NCI-H82 (cell line): ENCODE data around the gene CUL4A.
"Not testable (repeated sequence)": the region's sequence is repeated elsewhere in the genome, so short reads cannot be mapped to it uniquely, and the experiment has no call there.

Source experiments
- DNase-seq: peaks from one replicate; lab custom pipeline; 2025; lab: John Stamatoyannopoulos, UW

Gene CUL4A

DNA sequence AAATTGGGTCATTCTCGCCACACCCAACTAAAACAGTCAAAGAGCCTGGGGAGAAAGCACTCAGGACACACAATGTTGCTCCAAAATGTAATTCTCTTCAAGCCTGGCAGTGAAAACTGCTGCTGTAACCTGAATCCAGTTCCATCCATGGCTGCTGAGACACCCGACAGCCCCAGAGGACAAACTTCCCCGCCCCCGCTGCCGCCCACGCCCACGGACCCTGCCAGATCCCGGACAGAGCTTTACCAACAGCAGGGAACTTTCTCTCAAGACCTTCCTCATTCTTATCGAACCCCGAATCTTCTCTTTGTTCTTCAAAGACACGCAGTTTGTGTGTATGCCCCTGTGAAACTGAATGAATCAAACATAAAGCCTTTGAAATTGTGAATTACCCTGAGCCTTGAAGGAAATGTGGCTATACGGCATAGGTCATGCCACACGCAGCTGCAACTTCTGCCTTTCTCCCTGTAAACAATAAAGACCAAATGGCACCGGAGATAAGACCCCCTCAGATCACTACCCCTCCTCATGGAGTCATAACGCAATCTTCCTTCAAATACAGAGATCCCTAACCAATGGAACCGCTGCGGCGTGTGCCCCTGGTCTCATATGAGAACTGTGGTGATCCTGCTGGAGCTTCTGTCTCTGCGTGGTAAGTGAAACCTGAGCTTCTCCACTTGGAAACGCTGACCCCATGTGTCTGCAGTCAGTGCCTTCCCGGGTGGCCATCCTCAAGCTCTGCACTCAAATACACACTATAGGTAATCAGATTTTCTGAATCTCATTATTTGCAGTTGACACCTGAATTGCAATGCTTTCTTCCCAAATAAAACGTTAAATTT lies 82.8 kb downstream of the CUL4A start:
- DNase-seq: no peak

GRCh38 chr13:113293686-113294085 lies 84.3 kb downstream of the CUL4A start:
- no peak for DNase-seq

DNA sequence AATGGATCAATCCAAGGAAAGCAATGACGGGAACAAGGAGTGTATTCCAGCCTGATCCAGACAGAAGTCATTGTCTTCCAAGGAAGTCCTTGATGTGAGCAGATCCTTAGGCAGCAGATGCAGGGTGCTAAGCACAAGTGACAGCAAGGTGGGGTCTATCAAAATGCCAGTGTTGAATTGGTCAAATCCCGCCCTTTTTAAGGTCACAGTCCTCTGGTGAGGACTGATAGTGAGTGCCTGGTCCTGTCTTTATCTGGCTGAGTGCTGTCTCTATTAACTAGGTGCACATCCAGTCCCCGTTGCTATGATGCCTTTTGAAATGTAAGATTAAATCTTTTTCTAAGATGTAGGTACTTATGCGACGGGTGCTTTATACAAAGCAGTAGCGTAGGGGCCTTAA lies 86.4 kb downstream of the CUL4A start:
- no peak for DNase-seq

DNA sequence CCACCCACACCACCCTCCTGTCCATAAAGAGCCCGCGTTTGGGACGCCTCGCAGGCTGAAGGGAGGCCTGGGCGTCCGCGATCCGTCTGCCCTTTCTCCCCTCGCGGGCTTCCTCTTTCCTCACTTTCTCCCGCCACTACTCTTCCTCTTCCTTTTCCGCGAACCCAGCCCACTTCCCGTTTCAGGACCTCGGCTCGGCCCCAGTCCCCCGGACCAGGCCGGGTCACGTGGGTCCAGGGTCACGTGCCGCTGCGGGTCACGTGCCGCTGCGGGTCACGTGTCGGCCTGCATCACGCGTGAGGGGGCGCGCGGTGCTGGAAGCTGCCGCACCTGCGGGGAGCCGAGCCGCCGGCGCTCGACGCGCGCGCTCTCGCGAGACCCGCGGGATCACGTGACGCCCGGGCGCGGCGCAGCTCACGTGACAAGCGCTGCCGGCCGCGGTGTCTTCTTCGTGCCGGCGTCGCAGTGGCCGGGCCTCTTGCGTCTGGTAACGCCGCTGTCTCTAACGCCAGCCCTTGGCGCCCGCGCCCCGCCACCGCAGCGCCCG lies 87.5 kb downstream of the CUL4A start, which contains the start of gene LAMP1:
Gene LAMP1, plus strand, starts transcription at position 417 of the 547 bp plus-strand sequence. CDS start 196 bp downstream, outside the sequence.
- peak; percentile 98 for DNase-seq

GRCh38 chr13:113297370-113298042 lies 88.1 kb downstream of the CUL4A start:
- no peak for DNase-seq

DNA sequence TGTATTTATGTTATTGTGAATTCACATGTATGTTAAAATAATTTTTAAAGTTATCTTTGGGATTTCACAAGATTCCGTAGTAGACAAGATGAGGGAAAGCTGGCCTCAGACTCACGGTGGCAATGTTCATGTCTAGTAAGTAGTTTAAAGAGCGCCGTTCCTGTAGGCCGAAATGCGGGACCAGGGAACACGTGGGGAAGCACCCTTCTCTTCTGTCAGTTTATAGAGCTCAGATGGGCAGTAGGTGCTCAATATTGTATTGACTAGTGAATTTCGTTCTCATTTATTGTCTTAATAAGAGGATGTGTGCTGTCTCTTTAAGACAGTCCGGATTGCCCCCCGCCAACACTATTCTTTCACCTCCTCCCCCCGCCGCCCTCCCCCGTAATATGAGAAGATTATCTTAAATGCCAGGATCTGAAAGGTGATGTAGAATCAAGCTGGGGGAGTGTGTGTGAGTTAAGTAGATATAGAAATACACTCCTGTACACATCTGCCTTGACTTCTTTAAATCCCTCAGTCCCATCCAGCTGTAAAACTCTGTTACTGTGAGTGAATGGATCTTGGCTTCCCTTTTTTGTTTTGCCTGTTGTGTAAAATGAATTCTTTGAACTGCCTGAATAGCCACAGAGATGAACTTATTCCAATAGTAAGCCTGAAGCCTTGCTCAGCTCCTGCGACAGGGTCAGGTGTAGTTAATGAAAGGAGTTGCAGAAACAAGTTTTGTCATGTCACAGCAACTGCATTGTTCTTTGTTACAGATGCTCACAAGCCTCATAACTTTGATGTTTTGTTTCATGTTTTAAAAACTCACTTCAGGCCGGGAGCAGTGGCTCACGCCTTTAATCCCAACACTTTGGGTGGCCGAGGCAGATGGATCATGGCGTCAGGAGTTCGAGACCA lies 88.9 kb downstream of the CUL4A start:
- DNase-seq: peak; percentile 62

DNA sequence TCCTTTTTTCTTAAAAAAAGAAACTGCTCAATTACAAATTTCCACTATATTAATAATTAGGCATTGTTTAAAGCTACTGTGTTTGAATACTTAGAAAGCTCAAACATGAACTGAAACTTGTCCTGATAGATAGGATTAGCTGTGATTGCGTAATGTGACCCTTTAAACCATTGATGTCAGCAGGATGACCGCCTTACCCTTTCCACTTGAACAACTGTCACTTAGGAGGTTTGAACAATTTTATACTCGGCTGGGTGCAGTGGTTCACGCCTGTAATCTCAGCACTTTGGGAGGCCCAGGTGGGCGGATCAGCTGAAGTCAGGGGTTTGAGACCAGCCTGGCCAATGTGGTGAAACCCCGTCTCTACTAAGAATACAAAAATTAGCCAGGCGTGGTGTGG lies 90.5 kb downstream of the CUL4A start:
- DNase-seq: no peak

- no peak for DNase-seq
These were observed 93.6 kb downstream of the CUL4A start for GRCh38 chr13:113302986-113303385.

DNA sequence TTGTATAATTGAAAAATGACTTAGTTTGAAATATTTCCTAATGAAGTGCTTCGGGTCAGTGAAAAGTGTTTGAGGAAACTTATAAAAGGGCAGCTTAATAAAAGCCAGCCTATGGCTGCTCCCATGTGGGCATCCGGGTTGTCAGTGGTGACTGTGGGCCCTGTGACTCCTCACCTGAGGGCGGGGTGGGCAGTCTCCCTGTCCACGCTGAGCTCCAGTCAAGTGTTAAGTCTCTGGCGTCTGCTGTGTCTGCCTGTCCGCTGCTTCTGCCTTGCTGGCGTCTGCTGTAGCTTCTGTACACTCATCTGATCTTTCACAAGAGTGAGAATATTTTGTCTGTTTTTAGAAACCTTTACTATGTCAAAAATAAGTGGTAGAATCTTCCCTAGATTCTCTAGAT lies 94.7 kb downstream of the CUL4A start:
- no peak for DNase-seq

- no peak for DNase-seq
These were observed 95.8 kb downstream of the CUL4A start for GRCh38 chr13:113305208-113305607.

GRCh38 chr13:113307491-113307890 lies 98.1 kb downstream of the CUL4A start:
- DNase-seq: no peak

DNA sequence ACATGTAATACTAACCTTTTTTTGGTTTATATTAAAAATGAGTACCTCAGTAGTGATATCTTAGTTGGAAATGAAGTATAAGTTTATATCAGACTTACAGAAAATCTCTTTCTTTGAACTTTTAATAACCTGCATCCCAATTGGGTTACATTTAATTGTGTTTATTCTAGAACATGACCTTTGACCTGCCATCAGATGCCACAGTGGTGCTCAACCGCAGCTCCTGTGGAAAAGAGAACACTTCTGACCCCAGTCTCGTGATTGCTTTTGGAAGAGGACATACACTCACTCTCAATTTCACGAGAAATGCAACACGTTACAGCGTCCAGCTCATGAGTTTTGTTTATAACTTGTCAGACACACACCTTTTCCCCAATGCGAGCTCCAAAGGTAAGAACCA lies 100.1 kb downstream of the CUL4A start:
- no peak for DNase-seq

DNA sequence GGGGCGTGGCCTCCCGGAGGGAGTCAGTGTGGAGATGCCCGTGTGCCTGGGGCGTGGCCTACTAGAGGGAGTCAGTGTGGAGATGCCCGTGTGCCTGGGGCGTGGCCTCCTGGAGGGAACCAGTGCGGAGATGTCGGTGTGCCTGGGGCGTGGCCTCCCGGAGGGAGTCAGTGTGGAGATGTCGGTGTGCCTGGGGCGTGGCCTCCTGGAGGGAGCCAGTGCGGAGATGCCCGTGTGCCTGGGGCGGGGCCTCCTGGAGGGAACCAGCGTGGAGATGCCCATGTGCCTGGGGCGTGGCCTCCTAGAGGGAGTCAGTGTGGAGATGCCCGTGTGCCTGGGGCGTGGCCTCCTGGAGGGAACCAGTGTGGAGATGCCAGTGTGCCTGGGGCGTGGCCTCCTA lies 104.7 kb downstream of the CUL4A start:
- not testable (repeated sequence) for DNase-seq

DNA sequence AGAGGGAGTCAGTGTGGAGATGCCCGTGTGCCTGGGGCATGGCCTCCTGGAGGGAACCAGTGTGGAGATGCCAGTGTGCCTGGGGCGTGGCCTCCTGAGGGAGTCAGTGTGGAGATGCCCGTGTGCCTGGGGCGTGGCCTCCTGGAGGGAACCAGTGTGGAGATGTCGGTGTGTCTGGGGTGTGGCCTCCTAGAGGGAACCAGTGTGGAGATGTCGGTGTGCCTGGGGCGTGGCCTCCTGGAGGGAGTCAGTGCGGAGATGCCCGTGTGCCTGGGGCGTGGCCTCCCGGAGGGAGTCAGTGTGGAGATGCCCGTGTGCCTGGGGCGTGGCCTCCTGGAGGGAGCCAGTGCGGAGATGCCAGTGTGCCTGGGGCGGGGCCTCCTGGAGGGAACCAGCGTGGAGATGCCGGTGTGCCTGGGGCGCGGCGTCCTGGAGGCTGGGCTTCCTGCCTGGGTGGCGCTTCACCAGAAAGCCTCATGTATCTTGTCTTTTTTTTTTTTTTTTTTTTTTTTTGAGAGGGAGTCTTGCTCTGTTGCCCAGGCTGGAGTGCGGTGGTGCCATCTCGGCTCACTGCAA lies 105.6 kb downstream of the CUL4A start:
- not testable (repeated sequence) for DNase-seq

DNA sequence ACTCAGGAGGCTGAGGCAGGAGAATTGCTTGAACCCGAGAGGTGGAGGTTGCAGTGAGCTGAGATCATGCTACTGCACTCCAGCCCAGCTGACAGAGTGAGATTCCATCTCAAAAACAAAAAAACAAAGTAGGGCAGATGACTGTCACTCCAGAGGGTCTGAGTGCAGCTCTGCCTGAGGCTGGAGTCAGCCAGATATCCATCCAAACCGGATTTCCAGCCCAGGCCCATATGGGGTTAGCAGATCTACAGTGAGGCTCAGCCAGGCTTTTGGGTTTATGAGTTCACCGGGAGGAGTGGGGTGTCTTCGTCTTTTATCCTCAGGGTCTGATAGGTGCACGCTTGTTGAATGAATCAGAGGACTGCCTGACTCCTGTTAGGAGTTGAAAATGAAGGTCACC lies 106.6 kb downstream of the CUL4A start:
- no peak for DNase-seq
